Caco-2 (cell line): Measurements from ENCODE around the gene PAPPA. TPM values are rescaled to one million over a fixed set of nuclear protein-coding genes. Genes with fewer than 3 reads are reported as not detected.

Source experiments
- BruUV-seq: library from RNA; stranded (reverse); fragments of 400-500 nt; replicated peaks from 2 replicates; lab custom pipeline; 2021; lab: Mats Ljungman, UMichigan
- CTCF ChIA-PET: fragments of 300-600 bp; sonication (Branson Sonifier 250); formaldehyde crosslinking; loops from one replicate; lab custom pipeline; 2022; ENCODE audit warnings: antibody characterized with exemption; lab: Charles Lee
- POLR2A ChIA-PET: fragments of 300-600 bp; sonication (Branson Sonifier 250); formaldehyde crosslinking; loops from one replicate; lab custom pipeline; 2022; ENCODE audit warnings: antibody characterized with exemption; lab: Charles Lee
- DNase-seq, 2 experiments: peaks; one replicate each; pipeline versions ENCODE4 v3.0.0 to v3.0.0-alpha.2; 2020 to 2022
- H3K27me3 ChIP-seq: replicated peaks from 2 replicates; pipeline ENCODE4 v1.6.0; 2011; ENCODE audit warnings: low read length; ENCODE audit not compliant: control insufficient read depth, insufficient read depth
- H3K36me3 ChIP-seq: 2 replicates; pipeline ENCODE4 v1.5.1; 2011; ENCODE audit warnings: low read length; ENCODE audit not compliant: control insufficient read depth, insufficient read depth
- H3K4me1 ChIP-seq: fragments of 250-450 bp; sonication (Bioruptor Pico); 2 replicates; pipeline ENCODE4 v1.5.1; 2020; ENCODE audit warnings: mild to moderate bottlenecking
- H3K4me3 ChIP-seq: 2 replicates; pipeline ENCODE4 v1.5.1; 2011; ENCODE audit warnings: low read depth, mild to moderate bottlenecking, control low read depth, low read length
- H3K9me3 ChIP-seq: fragments of 250-450 bp; sonication (Bioruptor Pico); 2 replicates; pipeline ENCODE4 v1.5.1; 2020; ENCODE audit warnings: mild to moderate bottlenecking, moderate library complexity
- H3K27ac Mint-ChIP-seq: one replicate; pipeline ENCODE4 v1.8.0; 2022; ENCODE audit warnings: mixed read lengths; ENCODE audit not compliant: unreplicated experiment
- H3K27me3 Mint-ChIP-seq: one replicate; pipeline ENCODE4 v1.8.0; 2022; ENCODE audit warnings: mixed read lengths; ENCODE audit not compliant: insufficient read depth, unreplicated experiment
- H3K36me3 Mint-ChIP-seq: one replicate; pipeline ENCODE4 v1.8.0; 2022; ENCODE audit warnings: mild to moderate bottlenecking, mixed read lengths; ENCODE audit not compliant: insufficient read depth, unreplicated experiment
- H3K4me1 Mint-ChIP-seq: one replicate; pipeline ENCODE4 v1.8.0; 2022; ENCODE audit warnings: low read depth, mixed read lengths; ENCODE audit not compliant: unreplicated experiment
- H3K4me3 Mint-ChIP-seq: one replicate; pipeline ENCODE4 v1.8.0; 2022; ENCODE audit warnings: mild to moderate bottlenecking, moderate library complexity, mixed read lengths; ENCODE audit not compliant: unreplicated experiment
- H3K9me3 Mint-ChIP-seq: one replicate; pipeline ENCODE4 v1.8.0; 2022; ENCODE audit warnings: mixed read lengths; ENCODE audit not compliant: unreplicated experiment
- CTCF ChIP-seq, 2 experiments: fragments of 200-600 bp in 1 of 2; IDR thresholded peaks; 1 replicate in 1 of 2; 2 replicates in 1 of 2; pipeline versions ENCODE4 v1.5.1 to v1.8.0; 2011 to 2022; ENCODE audit warnings: antibody characterized with exemption in 1 of 2, control low read depth in 1 of 2, inconsistent platforms in 1 of 2, low read depth in 1 of 2, low read length in 1 of 2, mild to moderate bottlenecking in 1 of 2, moderate library complexity in 1 of 2; ENCODE audit not compliant: insufficient read depth in 1 of 2, severe bottlenecking in 1 of 2, unreplicated experiment in 1 of 2
- intact Hi-C: fragments of 100-400 bp; cut with micrococcal nuclease; formaldehyde crosslinking; loops from one replicate; pipeline ENCODE4 v1.10.0; 2022; ENCODE audit not compliant: unreplicated experiment
- total RNA-seq: library from RNA; stranded (reverse); gene quantifications from 2 replicates; pipeline ENCODE4 v1.2.3, GENCODE V29; 2022

Gene PAPPA
- total RNA-seq, 1 experiment from 2014 or later = not detected

DNA sequence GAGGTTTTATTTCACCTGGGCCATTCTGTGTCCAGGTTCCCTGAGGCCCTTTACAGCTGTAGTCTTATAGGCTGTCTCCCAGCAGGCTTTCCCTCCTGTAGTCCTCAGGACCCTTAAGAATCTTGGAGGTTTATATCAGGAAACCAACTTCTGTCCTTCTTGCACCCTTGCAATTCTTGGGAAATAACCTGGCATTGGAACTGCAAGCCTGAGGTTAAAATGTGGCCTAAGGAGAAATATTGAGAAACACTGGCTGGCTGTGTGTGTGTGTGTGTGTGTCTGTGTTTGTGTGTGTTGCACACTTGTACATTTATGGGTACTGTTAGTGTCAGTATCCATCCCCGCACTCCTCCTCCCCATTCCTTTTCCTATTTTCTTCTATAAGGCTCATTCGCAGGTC, 168.9 kb downstream of the PAPPA start:
- ChIA-PET POLR2A (no interaction called here), CTCF (no interaction called here)
- Histone ChIP-seq H3K4me1 (no peaks in the 10 kb centered on the region), H3K36me3 (no peaks in the 10 kb centered on the region), H3K27me3 (no peaks in the 10 kb centered on the region), H3K9me3 (no peaks in the 10 kb centered on the region), H3K4me3 (no peak overlapping the region)
- peaks cover 10% of the 10 kb centered on the region for H3K27me3 Mint-ChIP-seq
- H3K4me1 Mint-ChIP-seq = no peaks in the 10 kb centered on the region
- H3K4me3 Mint-ChIP-seq = no peak overlapping the region
- no peaks in the 10 kb centered on the region for H3K9me3 Mint-ChIP-seq
- H3K27ac Mint-ChIP-seq = no peak overlapping the region
- intact Hi-C loops = no loop called here
- no peaks in the 10 kb centered on the region for H3K36me3 Mint-ChIP-seq
- BruUV-seq = no TSS peak
- TF ChIP-seq CTCF (IDR thresholded peaks at IDR 0.05; ENCODE audit: insufficient read depth in 1 of 2, low read depth in 1 of 2, low read length in 1 of 2, severe bottlenecking in 1 of 2, unreplicated experiment in 1 of 2) = no peak
- DNase-seq = no peak

DNA sequence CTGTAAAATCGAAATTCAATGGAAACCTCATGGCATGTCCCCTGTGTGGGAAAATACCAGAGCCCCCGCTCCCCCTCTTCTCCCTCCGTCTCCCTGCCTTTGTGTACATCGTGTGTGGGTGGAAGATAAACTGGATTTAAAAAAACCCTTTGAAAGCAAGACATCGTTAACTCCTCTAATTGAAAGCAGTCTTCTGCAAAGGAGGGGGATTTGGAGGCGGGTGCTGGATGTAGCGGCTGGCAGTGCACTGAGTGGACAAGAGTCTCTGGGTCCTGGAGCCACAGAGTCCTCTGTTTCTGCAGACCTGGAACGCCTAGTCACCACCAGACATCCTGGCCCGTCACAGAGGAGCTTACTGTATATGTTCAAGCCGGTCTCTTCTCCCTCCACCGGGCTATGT, 169.4 kb downstream of the PAPPA start:
- intact Hi-C loops = no loop called here
- H3K9me3 ChIP-seq = no peaks in the 10 kb centered on the region
- no peaks in the 10 kb centered on the region for H3K4me1 ChIP-seq
- no peaks in the 10 kb centered on the region for H3K4me1 Mint-ChIP-seq
- ChIA-PET POLR2A (no interaction called here), CTCF (no interaction called here)
- no peak for TF ChIP-seq CTCF (IDR thresholded peaks at IDR 0.05; ENCODE audit: insufficient read depth in 1 of 2, low read depth in 1 of 2, low read length in 1 of 2, severe bottlenecking in 1 of 2, unreplicated experiment in 1 of 2)
- H3K36me3 ChIP-seq = no peaks in the 10 kb centered on the region
- H3K36me3 Mint-ChIP-seq = no peaks in the 10 kb centered on the region
- no peak for DNase-seq
- no peak overlapping the region for H3K4me3 ChIP-seq
- H3K9me3 Mint-ChIP-seq = no peaks in the 10 kb centered on the region
- peaks cover 10% of the 10 kb centered on the region for H3K27me3 Mint-ChIP-seq
- H3K27ac Mint-ChIP-seq = no peak overlapping the region
- no peaks in the 10 kb centered on the region for H3K27me3 ChIP-seq
- no TSS peak for BruUV-seq
- H3K4me3 Mint-ChIP-seq = no peak overlapping the region

- H3K4me3 Mint-ChIP-seq = no peak overlapping the region
- H3K4me3 ChIP-seq = no peak overlapping the region
- H3K27ac Mint-ChIP-seq = no peak overlapping the region
- peaks cover 9% of the 10 kb centered on the region for H3K27me3 Mint-ChIP-seq
- POLR2A ChIA-PET = no interaction called here
- intact Hi-C loops = no loop called here
- TF ChIP-seq CTCF (IDR thresholded peaks at IDR 0.05; ENCODE audit: insufficient read depth in 1 of 2, low read depth in 1 of 2, low read length in 1 of 2, severe bottlenecking in 1 of 2, unreplicated experiment in 1 of 2) = no peak
- no peaks in the 10 kb centered on the region for H3K36me3 ChIP-seq
- H3K27me3 ChIP-seq = no peaks in the 10 kb centered on the region
- H3K9me3 ChIP-seq = no peaks in the 10 kb centered on the region
- CTCF ChIA-PET = no interaction called here
- DNase-seq = no peak
- no peaks in the 10 kb centered on the region for H3K36me3 Mint-ChIP-seq
- BruUV-seq = no TSS peak
- no peaks in the 10 kb centered on the region for H3K9me3 Mint-ChIP-seq
- no peaks in the 10 kb centered on the region for H3K4me1 ChIP-seq
- no peaks in the 10 kb centered on the region for H3K4me1 Mint-ChIP-seq
Measured at GRCh38 chr9:116323571-116323970, 170.0 kb downstream of the PAPPA start.
